Ishikawa (cell line): ENCODE measurements around the gene HCST.

ENCODE experiments used
- EP300 ChIP-seq: IDR thresholded peaks from 2 replicates; pipeline ENCODE4 v1.6.1; 2012; ENCODE audit warnings: borderline replicate concordance
- FOXM1 ChIP-seq: IDR thresholded peaks from 2 replicates; pipeline ENCODE4 v1.6.1; 2012; ENCODE audit warnings: low read depth, borderline replicate concordance
- RAD21 ChIP-seq: IDR thresholded peaks from 2 replicates; pipeline ENCODE4 v1.6.1; 2012; ENCODE audit warnings: low read depth
- REST ChIP-seq: IDR thresholded peaks from 2 replicates; pipeline ENCODE4 v1.6.1; 2012; ENCODE audit warnings: low read depth, mild to moderate bottlenecking
- TCF12 ChIP-seq: IDR thresholded peaks from 2 replicates; pipeline ENCODE4 v1.6.1; 2012; ENCODE audit warnings: low read depth
- YY1 ChIP-seq: IDR thresholded peaks from 2 replicates; pipeline ENCODE4 v1.6.1; 2012; ENCODE audit warnings: low read depth

GRCh38 chr19:35879068-35879467 lies 23.3 kb upstream of the HCST start:
- TF ChIP-seq RAD21, result no peak
- TF ChIP-seq REST, result no peak
- TF ChIP-seq EP300, result no peak
- no peak for TF ChIP-seq YY1
- no peak for TF ChIP-seq FOXM1
- TF ChIP-seq TCF12, result no peak
